Measurements from ENCODE around the gene CDK5RAP2.

Gene CDK5RAP2

DNA sequence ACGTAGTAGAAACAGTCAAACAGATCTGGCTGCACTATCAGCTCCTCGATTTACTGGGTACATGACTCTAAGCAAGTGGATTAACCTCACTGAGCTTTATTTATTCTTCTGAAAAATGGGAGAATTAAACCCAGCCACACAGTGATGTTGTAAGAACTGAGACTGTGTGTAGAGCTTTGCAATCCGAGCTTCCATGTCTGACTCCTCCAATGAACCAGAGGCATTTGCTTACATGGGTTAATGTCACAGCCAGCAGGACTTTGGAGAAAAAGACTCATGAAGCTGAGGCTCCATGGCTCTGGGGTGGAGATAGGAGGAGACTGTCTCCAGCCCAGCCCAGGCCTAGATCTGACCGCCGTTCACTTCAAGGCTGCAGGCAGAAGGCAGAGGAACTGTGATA is 201.3 kb downstream of the CDK5RAP2 start:
- DNase-seq, result no peak

DNA sequence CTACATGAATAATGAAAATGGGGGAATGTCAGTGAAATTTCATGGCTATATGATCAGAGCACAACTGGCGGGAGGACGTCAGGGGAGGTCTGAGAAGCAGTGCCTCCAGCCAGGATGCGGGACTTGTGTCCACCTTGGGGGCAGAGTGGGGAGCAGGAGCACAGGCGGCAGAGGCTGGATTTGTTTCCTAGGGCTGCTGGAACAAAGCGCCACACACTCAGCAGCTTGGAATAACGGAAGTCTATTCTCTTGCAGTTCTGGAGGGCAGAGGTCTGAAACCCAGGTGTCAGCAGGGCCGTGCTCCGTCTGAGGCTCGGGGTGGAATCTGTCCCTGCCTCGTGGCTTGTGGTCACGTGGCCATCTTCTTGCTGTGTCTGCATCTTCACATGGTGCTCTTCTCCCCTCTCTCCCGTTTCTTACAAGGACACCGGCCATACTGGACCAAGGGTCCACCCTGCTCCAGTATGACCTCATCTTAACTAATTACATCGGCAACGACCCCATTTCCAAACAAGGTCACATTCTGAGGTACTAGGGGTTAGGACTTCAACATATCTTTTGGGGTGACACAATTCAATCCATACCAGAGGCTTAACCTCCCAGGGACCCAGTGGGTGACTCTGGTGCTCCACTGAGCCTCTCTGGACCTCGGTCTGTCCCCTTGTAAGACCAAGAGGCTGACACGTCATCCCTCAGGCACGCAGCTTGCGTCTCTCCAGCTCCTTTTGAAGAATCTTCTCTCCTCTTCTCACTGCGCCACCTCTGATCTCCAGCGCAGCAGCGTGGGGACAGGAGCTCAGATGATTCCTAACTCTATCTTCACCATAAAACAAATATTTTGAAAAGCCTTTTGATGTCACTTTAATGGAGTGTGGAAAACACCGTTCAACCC is 202.5 kb downstream of the CDK5RAP2 start:
- no peak for DNase-seq

DNA sequence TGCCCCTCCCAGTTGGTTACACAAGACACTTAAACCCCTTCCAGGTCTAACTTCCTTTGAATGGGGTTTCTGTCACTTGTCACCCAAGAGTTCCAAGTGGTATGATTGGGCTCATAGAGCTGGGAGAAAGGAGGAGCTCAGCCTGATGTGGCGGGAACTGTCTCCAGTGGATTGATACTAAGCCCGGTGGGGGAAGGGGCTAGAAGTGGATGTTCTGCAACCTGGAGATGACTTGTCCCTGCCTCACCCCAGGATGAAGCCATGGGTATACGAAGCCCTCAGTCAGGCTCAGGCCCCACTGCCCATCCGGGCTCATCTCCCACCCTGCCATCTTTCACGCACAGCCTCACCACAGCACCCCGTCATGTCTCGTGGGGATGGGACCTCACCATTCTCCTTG is 203.9 kb downstream of the CDK5RAP2 start:
- no peak for DNase-seq

DNA sequence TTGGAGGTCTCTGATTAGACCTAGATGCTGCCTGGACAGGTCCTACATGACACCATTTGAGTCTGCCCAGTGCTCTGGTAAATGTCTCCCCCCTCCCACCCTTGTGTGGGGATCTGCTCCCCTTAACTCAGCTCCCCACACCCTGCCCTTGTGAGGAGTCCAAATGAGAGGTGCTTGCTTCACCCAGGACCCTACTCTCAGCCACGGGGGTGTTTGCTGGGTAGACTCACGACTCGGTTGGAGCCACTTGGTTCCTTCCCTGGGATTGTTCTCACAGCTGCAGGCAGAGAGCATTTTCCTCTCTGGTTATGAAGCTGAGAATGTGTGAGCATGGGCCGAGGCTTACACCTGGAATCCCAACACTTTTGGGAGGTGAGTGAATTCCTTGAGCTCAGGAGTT is 204.7 kb downstream of the CDK5RAP2 start:
- DNase-seq, result no peak

DNA sequence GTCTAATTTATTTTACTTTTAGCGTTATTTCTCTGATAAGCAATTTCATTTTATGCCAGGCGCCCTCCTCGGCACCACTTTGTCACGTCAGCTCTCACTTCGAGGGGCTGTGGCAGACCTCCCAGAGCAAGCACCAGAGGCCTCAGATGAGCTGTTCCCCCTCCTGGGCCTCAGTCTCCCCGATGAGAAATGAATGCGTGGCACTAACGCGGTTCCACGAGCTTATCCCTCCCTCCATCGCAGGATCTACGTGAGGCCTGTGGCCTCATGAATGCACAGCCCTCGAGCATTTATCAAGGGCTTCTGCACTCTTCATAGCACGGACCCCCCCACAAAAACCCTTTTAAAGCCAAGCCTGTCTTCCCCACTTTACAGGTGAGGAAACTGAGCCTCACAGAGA is 205.2 kb downstream of the CDK5RAP2 start:
- no peak for DNase-seq

DNA sequence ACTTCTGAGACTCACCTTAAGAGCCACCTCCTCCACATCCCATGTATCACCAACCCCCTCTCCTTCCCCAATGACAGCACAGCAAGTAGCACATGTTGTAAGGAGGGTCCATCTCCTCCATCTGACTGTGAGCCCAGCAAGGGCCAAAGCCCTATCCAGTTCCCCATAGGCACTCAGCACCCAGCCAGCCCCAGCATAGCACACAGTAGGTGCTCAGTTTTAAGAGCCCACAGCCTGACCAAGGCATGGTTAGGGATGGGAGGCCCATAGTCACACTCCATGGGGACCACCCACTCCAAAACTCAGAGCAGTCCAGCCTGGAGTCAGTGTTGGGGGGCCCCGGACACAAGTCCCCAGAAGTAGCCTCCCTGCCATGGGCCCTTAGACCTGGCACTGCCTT is 205.7 kb downstream of the CDK5RAP2 start:
- no peak for DNase-seq

DNA sequence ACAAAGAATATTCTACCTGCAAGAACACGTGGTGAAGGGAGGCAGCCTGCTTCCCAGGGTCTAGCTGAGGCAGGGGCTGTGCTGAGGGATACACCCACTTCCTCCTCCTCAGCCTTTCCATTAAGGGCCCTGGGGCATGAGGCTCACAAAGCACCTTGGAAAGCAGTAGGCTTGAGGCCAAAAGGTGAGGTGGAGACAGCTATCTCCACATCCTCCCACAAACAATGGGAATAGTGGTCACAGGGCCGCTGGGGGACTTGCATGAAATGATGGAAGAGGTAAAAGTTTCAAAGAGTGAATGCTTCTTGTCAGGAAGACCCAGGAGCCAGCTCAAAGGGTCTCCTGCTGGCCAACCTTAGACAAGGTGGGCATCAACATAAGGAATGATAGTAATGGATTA is 207.9 kb downstream of the CDK5RAP2 start:
- DNase-seq, result no peak

DNA sequence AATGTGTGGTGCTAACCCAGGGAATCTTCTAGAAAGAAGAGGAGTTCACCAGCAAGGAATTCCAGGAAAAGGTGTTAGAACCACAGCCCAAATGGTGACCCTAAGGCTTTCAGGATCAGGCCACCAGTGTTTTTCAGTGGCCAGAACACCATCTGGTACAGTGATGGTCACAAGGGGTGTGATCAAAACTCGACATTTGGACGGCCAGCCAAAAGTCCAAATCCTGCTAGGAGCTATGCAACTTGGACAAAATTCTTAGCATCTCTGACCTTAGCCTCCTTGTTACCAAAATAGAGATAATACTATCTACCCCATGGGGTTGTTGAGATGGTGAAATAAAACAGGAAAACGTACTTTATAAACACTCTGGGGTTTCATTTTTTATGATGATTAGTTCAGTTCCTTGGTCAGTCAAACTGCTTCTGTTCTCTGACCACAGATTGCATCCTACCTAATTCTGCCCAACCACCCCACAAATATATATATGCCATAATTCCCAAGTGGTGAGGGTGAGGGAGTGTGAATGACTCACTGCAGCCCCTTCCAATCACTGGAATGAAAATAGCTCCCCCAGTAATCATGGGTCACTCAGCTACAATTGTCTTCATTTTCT is 210.3 kb downstream of the CDK5RAP2 start:
- DNase-seq, result no peak

DNA sequence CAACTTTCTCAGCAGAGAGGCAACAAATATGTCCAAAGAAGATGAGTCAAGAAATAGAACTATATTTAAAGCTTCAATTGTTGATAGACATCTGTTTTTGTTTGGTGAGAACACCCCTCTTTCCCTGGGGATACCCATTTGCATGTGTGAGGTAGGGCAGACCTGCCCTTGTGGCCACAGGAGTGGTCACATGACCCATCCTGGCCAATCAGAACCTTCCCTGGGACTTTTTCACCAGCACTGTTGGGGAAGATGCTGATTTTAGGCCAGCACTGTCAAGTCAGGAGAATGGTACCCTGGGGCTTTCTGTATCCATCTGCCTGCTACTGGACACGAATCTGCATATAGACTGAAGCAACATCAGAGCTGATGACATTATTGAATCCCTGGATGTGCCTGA is 211.2 kb downstream of the CDK5RAP2 start:
- DNase-seq, result no peak

DNA sequence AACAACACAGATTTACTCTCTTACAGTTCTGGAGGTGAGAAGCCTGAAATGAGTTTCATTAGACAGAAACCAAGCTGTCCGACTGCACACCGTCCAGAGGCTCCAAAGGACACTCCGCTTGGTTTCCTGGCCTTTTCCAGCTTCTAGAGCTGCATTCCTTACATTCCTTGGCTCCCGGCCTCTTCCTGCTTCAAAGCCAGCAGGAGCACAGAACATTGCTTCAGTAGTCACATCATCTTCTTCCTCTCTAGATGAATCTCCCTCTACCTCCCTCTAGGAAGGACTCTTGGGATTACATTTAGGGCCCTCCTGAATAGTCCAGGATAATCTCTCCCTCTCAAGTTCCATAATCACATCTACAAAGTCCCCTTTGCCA is 213.3 kb downstream of the CDK5RAP2 start:
- no peak for DNase-seq

DNA sequence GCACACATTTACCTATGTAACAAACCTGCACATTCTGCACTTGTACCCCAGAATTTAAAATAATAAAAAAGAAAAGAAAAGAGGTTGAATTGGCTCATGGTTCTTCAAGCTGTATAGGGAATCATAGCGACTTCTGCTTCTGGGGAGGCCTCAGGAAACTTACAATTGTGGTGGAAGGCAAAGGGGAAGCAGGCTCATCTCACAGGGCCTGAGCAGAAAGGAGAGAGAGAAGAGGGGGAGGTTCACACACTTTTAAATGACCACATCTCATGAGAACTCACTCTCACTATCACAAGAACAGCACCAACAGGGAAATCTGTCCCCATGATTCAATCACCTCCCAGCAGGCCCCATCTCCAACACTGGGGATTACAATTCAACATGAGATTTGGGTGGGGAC is 214.6 kb downstream of the CDK5RAP2 start:
- no peak for DNase-seq

DNA sequence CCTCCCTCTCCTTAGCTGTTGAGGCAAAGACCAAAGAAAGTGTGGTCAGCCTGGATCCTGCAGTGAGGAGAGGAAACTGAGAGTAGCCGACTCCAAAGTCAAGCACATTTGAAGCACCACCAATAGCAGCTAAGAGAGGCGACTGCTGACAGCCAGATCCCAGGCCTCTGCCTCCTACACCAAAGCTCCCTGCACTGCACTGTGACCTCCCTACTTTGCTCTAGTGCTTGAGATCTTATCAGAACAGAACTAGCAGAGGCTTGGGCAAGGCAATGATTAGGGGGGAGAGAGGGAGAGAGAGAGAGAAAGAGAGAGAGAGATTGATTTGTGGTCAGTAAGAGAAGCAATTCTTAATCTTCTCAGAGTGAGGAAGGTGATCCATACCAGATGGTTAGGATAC is 216.3 kb downstream of the CDK5RAP2 start:
- no peak for DNase-seq

DNA sequence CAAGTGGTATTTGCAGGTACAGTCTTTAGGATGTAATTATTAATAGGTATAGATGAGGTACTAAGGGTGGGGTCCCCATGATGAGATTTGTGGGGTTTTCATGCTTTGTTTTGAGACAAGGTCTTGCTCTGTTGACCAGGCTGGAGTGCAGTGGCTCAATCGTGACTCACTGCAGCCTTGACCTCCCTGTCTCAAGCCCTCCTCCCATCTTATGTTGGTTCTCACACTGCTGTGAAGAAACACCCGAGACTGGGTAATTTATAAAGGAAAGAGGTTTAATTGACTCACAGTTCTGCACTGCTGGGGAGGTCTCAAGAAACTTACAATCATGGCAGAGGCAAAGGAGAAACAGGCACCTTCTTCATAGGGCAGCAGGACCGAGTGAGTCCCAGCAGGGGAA is 217.5 kb downstream of the CDK5RAP2 start:
- DNase-seq, result no peak

DNA sequence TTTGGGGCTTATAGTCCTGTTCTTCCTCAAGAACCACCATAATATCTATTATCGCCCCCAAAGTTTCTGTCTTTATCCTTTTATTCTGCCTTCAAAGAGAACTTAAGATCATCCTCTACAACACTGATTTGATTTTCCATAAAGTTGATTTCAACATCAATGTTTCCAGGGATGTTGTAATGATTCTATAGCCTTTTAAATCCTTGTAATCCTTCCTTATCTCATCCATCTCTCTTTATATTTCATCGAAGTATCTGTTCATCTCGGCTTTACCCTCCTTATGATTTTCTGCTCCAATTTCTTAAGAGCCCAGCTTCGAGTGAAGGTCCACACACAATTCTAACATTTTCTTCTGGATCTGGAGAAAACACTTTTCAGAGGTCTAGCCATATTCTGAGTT is 218.4 kb downstream of the CDK5RAP2 start:
- no peak for DNase-seq

DNA sequence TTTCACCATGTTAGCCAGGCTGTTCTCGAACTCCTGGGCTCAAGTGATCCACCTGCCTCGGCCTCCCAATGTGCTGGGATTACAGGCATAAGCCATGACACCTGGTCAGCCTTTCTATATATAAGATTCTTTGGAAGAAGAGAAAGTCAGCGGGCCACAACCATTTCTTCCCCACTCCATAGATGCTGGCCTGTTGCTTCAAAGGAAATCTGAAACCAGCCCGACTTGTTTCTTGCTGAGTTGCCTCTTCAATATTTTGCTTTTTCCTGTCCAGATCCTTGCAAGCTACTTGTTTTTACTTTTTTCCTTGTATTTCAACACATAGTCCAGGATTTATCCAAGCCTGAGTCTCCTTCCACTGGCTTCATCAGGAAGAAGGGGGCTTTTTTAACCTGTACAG is 219.5 kb downstream of the CDK5RAP2 start:
- DNase-seq, result no peak

DNA sequence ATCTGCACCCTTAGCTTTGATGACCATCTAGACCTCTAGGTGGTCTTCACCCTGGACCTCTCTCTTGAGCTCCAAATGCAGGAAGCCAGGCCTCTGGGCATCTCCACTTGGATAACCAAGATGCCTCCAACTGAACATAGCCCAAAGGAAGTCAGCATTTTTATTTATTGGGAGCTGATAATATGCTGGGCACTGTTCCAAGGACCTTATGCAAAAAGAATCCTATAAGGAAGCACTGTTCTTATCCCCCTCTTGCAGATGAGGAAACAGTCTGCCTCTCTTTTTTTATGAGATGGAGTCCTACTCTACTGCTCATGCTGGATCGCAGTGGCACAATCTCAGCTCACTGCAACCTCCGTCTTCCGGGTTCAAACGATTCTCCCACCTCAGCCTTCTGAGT is 219.9 kb downstream of the CDK5RAP2 start:
- DNase-seq, result no peak

DNA sequence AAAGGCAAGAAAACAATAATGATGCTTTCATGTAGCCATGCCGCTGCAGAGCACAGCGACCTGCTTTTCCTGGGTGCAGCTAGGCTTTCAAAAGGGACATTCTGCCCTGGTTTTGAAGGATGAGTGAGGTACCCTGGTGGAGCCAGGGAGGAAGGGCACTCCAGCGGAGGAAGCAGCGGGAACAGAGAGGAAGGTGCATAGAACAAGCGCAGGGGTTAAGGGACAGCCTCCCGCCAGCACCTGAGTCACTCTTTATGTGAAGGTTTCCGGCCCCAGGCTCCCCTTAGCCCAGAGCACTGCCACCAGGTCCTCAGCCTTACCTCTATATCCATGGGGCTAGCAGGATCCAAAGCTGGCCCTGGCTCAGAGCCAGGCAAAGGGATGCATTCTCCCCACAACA is 221.1 kb downstream of the CDK5RAP2 start:
- DNase-seq, result no peak

DNA sequence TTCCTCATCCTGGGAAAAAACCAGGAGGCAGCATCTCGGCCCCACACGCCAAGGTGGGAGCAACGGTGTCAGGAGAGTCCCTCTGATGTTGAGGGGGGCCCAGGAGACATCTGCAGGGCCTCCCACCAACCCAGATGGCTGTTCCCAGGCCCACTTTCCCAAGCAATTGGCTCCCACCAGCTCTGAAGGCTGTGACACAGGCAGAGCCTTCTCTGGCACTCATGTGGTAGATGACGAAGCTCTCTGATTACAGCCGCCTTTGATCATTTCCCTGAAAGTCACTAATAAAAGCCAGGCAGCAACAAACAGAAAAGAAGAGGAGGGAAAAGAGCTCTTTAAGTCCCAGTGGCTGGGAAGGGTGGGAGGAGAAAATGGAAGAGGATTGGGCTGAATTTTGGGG is 226.5 kb downstream of the CDK5RAP2 start:
- DNase-seq, result no peak

DNA sequence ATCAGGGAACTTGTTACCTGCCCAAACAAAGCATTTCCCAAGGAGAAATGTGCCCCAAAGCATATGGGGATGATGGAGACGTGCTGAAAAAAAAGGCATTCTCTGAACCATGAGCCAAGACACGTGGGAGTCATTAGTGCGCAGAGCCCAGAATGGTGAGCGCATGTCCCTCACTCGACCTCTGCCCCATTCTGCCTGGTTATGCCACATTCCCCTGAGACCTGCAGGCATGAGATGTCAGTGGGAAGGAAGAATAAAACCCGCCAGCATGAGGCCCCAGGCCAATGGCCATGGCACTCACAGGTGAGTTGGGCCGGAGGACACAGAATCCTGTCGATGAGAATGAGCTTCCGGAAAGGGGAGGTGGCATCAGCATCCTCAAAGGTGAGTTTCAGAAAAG is 228.9 kb downstream of the CDK5RAP2 start:
- no peak for DNase-seq

DNA sequence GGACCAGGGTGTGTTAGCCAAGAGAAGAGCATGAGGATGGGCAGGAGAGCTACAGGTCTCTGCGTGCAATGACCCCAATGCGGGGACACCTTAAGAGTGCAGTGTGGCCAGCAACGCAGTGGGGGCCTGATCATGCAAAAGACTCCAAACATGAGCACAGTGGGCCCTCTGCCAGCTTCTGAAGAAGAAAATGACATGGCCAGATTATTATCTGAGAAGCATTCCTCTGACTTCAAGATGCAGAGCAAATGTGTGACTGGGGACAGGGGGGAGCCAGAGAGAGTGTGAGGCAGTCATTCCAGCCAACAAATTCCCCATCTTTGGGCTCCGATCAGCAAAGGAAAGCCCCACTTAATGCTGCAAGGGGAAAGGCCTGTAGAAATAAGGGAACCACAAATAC is 229.4 kb downstream of the CDK5RAP2 start:
- no peak for DNase-seq

DNA sequence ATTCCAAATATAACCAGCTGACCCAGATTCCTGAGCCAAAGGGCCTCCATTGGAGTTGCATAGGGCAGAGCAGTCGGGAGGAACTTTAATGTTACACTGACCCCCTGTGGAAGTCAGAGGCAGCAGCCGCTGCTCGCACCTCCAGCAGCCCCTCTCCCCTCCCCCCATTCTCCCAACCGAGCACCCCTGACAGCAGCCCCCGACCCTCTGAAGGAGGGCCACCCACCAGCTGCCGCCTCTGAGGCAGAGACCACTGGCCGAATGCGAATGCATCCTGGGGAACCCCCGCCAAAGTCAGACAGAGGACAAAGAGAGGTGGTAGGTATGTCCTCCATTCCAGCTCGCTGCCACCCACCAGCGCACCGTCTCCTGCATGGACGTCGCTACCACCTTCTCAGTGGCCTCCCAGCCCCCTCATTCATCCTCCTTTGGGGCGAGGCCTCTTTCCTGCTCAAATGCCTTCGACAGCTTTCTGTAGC is 231.0 kb downstream of the CDK5RAP2 start:
- DNase-seq, result peak in 1 of 2 experiments; percentile 31

DNA sequence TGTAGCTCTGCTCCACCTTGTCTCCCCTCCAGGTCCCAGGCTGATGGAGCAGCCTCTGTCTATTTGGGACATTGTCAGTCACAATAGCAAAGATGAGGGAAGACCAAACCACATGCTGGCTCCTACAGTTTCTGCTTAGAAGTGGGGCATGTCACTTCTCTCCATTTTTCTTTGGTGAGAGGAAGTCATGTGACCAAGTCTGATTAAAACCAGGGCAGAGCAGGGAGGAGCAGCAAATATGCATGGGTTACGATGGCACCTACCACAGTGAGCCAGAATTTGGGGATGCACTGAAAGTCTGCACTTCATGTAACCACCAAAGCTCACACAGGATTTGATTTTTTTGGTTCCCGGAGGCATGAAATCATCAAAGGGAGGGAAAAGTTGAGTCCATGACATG is 234.6 kb downstream of the CDK5RAP2 start:
- DNase-seq, result no peak

DNA sequence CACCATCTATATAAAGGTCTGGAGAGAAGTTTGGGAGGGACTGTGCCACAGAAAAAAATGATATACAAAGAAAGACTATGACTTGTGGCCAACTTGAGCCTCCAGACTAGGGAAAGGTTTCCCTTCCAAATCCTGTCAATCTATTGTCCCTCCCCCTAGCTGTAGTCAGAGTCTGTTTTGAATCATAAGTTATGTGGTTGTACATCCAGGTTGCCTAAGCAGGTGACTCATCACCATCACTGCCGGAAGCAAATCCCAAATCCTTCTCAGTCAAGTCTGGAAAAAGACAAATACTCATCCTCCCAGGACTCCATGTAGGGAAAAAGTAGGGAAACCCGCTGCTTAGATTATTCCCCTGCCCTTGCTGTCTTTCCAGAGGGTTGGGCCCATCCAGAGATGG is 235.7 kb downstream of the CDK5RAP2 start:
- DNase-seq, result no peak

DNA sequence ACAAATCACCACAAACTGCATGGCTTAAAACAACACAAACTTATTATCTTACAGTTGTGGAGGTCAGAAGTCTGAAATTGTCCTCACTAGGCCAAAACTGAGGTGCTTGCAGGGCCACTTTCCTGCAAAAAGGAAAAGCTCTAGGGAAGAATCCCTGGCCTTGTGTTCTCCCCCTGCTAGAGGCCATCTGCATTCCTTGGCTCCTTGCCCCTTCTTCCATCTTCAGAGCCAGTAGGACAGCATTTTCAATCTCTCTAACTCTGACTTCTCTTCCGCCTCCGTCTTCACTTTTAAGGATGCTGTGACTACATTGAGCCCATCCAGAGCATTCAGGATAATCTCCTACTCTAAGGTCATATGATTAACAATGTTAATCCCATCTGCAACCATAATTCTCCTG is 236.6 kb downstream of the CDK5RAP2 start:
- DNase-seq, result no peak

Measured in SHP77 (cell line).